ENCODE data around the gene IL19. TPM values are rescaled to one million over a fixed set of nuclear protein-coding genes. Genes with fewer than 3 reads are reported as not detected.

IL19 gene
- total and polyA plus RNA-seq, 4 donors = not detected

- H3K27me3 ChIP-seq (ENCODE audit: control insufficient read depth in 4 of 4, insufficient read depth in 4 of 4, low read length in 3 of 4) = no peaks in the 10 kb centered on the region
- no peak overlapping the region for H3K4me3 ChIP-seq (ENCODE audit: low read depth in 1 of 3, low read length in 3 of 3)
- no peak for TF ChIP-seq EGR1 (IDR thresholded peaks at IDR 0.05; ENCODE audit: low read depth in 2 of 2)
- no peak for TF ChIP-seq NR2F2 (IDR thresholded peaks at IDR 0.05)
- TF ChIP-seq YY1 (IDR thresholded peaks at IDR 0.05) = no peak
- TF ChIP-seq TAF1 (conservative IDR thresholded peaks at IDR 0.05) = no peak
- TF ChIP-seq FOXA1 (IDR thresholded peaks at IDR 0.05) = no peak
- TF ChIP-seq, protein P1, sequence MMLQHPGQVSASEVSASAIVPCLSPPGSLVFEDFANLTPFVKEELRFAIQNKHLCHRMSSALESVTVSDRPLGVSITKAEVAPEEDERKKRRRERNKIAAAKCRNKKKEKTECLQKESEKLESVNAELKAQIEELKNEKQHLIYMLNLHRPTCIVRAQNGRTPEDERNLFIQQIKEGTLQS (IDR thresholded peaks at IDR 0.05) = no peak
- TF ChIP-seq FOXA2 (IDR thresholded peaks at IDR 0.05) = no peak
- no peak for TF ChIP-seq GABPA (IDR thresholded peaks at IDR 0.05 in 1 of 2, conservative IDR thresholded peaks at IDR 0.05 in 1 of 2)
- no peak for TF ChIP-seq JUND (IDR thresholded peaks at IDR 0.05)
- TF ChIP-seq SP1 (IDR thresholded peaks at IDR 0.05) = no peak
- TF ChIP-seq ZBTB33 (IDR thresholded peaks at IDR 0.05) = no peak
- TF ChIP-seq CTCF (IDR thresholded peaks at IDR 0.05; ENCODE audit: low read depth, low read length, missing input control) = no peak
- no peak for TF ChIP-seq RXRA (IDR thresholded peaks at IDR 0.05)
- no peaks in the 10 kb centered on the region for H3K4me1 ChIP-seq (ENCODE audit: control insufficient read depth in 4 of 4, insufficient read depth in 4 of 4, low read length in 3 of 4)
- 88% methylated on average over 16 of the region's 16 CpGs for WGBS
- no peak for DNase-seq (ENCODE audit: low spot score)
- no peaks in the 10 kb centered on the region for H3K9me3 ChIP-seq (ENCODE audit: control insufficient read depth in 4 of 4, low read length in 3 of 4)
- H3K27ac ChIP-seq (ENCODE audit: low read depth in 1 of 2, low read length in 2 of 2) = no peak overlapping the region
- H3K9ac ChIP-seq (ENCODE audit: low read depth in 1 of 2, low read length in 2 of 2) = no peak overlapping the region
- H3K36me3 ChIP-seq (ENCODE audit: control insufficient read depth in 4 of 4, insufficient read depth in 3 of 4, low read depth in 1 of 4, low read length in 3 of 4) = no peaks in the 10 kb centered on the region
Measured at GRCh38 chr1:206792939-206793607, 22.5 kb downstream of the IL19 start.

DNA sequence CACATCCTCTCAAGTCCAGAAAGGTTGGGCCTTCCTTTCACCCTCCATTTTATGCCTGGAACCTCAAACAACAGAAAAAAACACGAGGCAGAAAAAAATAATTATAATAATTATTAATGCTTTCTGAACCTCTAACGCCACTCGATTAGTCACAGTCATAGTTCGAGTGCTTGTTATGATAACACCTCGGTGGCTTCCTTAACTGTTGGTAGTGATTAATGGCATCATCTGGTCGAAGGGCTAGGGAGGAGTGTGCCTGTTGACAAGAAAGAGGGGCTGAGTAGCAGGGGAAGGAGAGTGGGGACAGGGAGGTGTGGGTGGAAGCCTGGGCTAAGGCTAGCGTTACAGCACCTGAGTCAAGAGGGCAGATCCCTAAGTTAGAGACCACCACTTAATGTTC lies 23.0 kb downstream of the IL19 start:
- 79% methylated on average over 7 of the region's 7 CpGs for WGBS
- TF ChIP-seq, protein P2, sequence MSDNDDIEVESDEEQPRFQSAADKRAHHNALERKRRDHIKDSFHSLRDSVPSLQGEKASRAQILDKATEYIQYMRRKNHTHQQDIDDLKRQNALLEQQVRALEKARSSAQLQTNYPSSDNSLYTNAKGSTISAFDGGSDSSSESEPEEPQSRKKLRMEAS (IDR thresholded peaks at IDR 0.05) = no peak
- TF ChIP-seq RXRA (IDR thresholded peaks at IDR 0.05) = no peak
- no peak for TF ChIP-seq CTCF (IDR thresholded peaks at IDR 0.05; ENCODE audit: low read depth, low read length, missing input control)
- TF ChIP-seq, protein P1 (IDR thresholded peaks at IDR 0.05) = no peak
- TF ChIP-seq EGR1 (IDR thresholded peaks at IDR 0.05; ENCODE audit: low read depth in 2 of 2) = no peak
- no peak for TF ChIP-seq JUND (IDR thresholded peaks at IDR 0.05)
- TF ChIP-seq GABPA (IDR thresholded peaks at IDR 0.05 in 1 of 2, conservative IDR thresholded peaks at IDR 0.05 in 1 of 2) = no peak
- TF ChIP-seq TAF1 (conservative IDR thresholded peaks at IDR 0.05) = no peak
- TF ChIP-seq NR2F2 (IDR thresholded peaks at IDR 0.05) = no peak
- Histone ChIP-seq H3K27me3 (ENCODE audit: control insufficient read depth in 4 of 4, insufficient read depth in 4 of 4, low read length in 3 of 4) (no peaks in the 10 kb centered on the region), H3K4me3 (ENCODE audit: low read depth in 1 of 3, low read length in 3 of 3) (no peak overlapping the region), H3K9me3 (ENCODE audit: control insufficient read depth in 4 of 4, low read length in 3 of 4) (no peaks in the 10 kb centered on the region), H3K4me1 (ENCODE audit: control insufficient read depth in 4 of 4, insufficient read depth in 4 of 4, low read length in 3 of 4) (no peaks in the 10 kb centered on the region), H3K36me3 (ENCODE audit: control insufficient read depth in 4 of 4, insufficient read depth in 3 of 4, low read depth in 1 of 4, low read length in 3 of 4) (no peaks in the 10 kb centered on the region), H3K27ac (ENCODE audit: low read depth in 1 of 2, low read length in 2 of 2) (no peak overlapping the region), H3K9ac (ENCODE audit: low read depth in 1 of 2, low read length in 2 of 2) (no peak overlapping the region)
- no peak for DNase-seq (ENCODE audit: low spot score)

Measured in liver (tissue), 9 donors.